GM23338 (cell line): Measurements from ENCODE around the gene STAT3. TPM values are rescaled to one million over a fixed set of nuclear protein-coding genes. Genes with fewer than 3 reads are reported as not detected.

Source experiments
- ATAC-seq: fragments of 200-7000 bp; cut with Tn5 transposase; 3 replicates; pipeline ENCODE4 v1.9.1; 2020
- DNase-seq: peaks from one replicate; pipeline ENCODE4 v3.0.0-alpha.2; 2015; ENCODE audit warnings: low spot score
- H2AFZ ChIP-seq: fragments of 200-600 bp; sonication (generic); 2 replicates; pipeline ENCODE4 v1.8.0; 2016; ENCODE audit warnings: antibody characterized with exemption, mild to moderate bottlenecking, moderate library complexity
- H3F3A ChIP-seq: fragments of 200-600 bp; sonication (generic); replicated peaks from 2 replicates; pipeline ENCODE4 v1.8.0; 2017; ENCODE audit warnings: antibody characterized with exemption, mixed run types, low read depth
- H3K27ac ChIP-seq: fragments of 200-600 bp; sonication (generic); 2 replicates; pipeline ENCODE4 v1.6.1; 2016; ENCODE audit warnings: low read depth
- H3K27me3 ChIP-seq: fragments of 200-600 bp; sonication (generic); 2 replicates; pipeline ENCODE4 v1.8.0; 2016; ENCODE audit warnings: mild to moderate bottlenecking, mixed run types, moderate library complexity; ENCODE audit not compliant: insufficient read depth
- H3K36me3 ChIP-seq: fragments of 200-600 bp; sonication (generic); 2 replicates; pipeline ENCODE4 v1.8.0; 2016; ENCODE audit warnings: mild to moderate bottlenecking; ENCODE audit not compliant: insufficient read depth
- H3K4me1 ChIP-seq: fragments of 200-600 bp; sonication (generic); 2 replicates; pipeline ENCODE4 v1.8.0; 2016; ENCODE audit warnings: mild to moderate bottlenecking, moderate library complexity; ENCODE audit not compliant: insufficient read depth
- H3K4me2 ChIP-seq: fragments of 200-600 bp; sonication (generic); 2 replicates; pipeline ENCODE4 v1.7.1; 2017; ENCODE audit warnings: mixed run types
- H3K4me3 ChIP-seq: fragments of 200-600 bp; sonication (generic); 2 replicates; pipeline ENCODE4 v1.6.1; 2016; ENCODE audit warnings: mixed run types
- H3K79me2 ChIP-seq: fragments of 200-600 bp; sonication (generic); replicated peaks from 2 replicates; pipeline ENCODE4 v1.8.0; 2017; ENCODE audit warnings: mild to moderate bottlenecking; ENCODE audit not compliant: insufficient read depth
- H3K9me2 ChIP-seq: fragments of 200-600 bp; sonication (generic); 2 replicates; pipeline ENCODE4 v1.8.0; 2017; ENCODE audit not compliant: insufficient read depth
- H4K20me1 ChIP-seq: fragments of 200-600 bp; sonication (generic); replicated peaks from 2 replicates; pipeline ENCODE4 v1.8.0; 2017; ENCODE audit warnings: mild to moderate bottlenecking; ENCODE audit not compliant: insufficient read depth
- H3K27ac Mint-ChIP-seq: 2 replicates; pipeline ENCODE4 v1.8.0; 2020; ENCODE audit warnings: inconsistent platforms, mild to moderate bottlenecking, moderate library complexity, mixed read lengths
- H3K27me3 Mint-ChIP-seq: 3 replicates; pipeline ENCODE4 v1.8.0; 2022; ENCODE audit warnings: low read depth, mild to moderate bottlenecking, moderate library complexity, mixed read lengths, inconsistent platforms; ENCODE audit not compliant: insufficient read depth, poor library complexity
- H3K36me3 Mint-ChIP-seq: 3 replicates; pipeline ENCODE4 v1.8.0; 2021; ENCODE audit warnings: low read depth, mild to moderate bottlenecking, inconsistent platforms, moderate library complexity, mixed read lengths
- H3K4me1 Mint-ChIP-seq: 3 replicates; pipeline ENCODE4 v1.8.0; 2020; ENCODE audit warnings: mild to moderate bottlenecking, inconsistent platforms, mixed read lengths
- H3K4me3 Mint-ChIP-seq: 3 replicates; pipeline ENCODE4 v1.8.0; 2021; ENCODE audit warnings: moderate library complexity, mild to moderate bottlenecking, inconsistent platforms, mixed read lengths
- H3K9me3 Mint-ChIP-seq: 3 replicates; pipeline ENCODE4 v1.8.0; 2020; ENCODE audit warnings: moderate library complexity, mild to moderate bottlenecking, inconsistent platforms, mixed read lengths
- CREB1 ChIP-seq: fragments of 250-450 bp; sonication (Bioruptor Pico); IDR thresholded peaks from 2 replicates; pipeline ENCODE4 v1.5.0; 2020; ENCODE audit warnings: low read depth, mild to moderate bottlenecking, moderate library complexity
- EZH2phosphoT487 ChIP-seq: fragments of 200-600 bp; sonication (generic); IDR thresholded peaks from one replicate; pipeline ENCODE4 v1.8.1; 2018; ENCODE audit warnings: antibody characterized with exemption; ENCODE audit not compliant: unreplicated experiment
- JUNB ChIP-seq: IDR thresholded peaks from one replicate; pipeline ENCODE4 v1.6.1; 2016; ENCODE audit warnings: antibody characterized with exemption; ENCODE audit not compliant: unreplicated experiment
- NANOG ChIP-seq: IDR thresholded peaks from 2 replicates; pipeline ENCODE4 v1.6.1; 2016; ENCODE audit warnings: antibody characterized with exemption, borderline replicate concordance
- POLR2AphosphoS5 ChIP-seq: IDR thresholded peaks from 2 replicates; pipeline ENCODE4 v1.6.1; 2016; ENCODE audit warnings: antibody characterized with exemption, low read depth
- STAT1 ChIP-seq: IDR thresholded peaks from one replicate; pipeline ENCODE4 v1.6.1; 2016; ENCODE audit warnings: antibody characterized with exemption; ENCODE audit not compliant: unreplicated experiment
- ZNF114 ChIP-seq: fragments of 250-450 bp; sonication (Bioruptor Pico); IDR thresholded peaks from 2 replicates; pipeline ENCODE4 v1.5.0; 2020; ENCODE audit warnings: mild to moderate bottlenecking, moderate library complexity
- ZNF331 ChIP-seq: fragments of 250-450 bp; sonication (Bioruptor Pico); IDR thresholded peaks from 2 replicates; pipeline ENCODE4 v1.5.0; 2020; ENCODE audit warnings: low read depth, mild to moderate bottlenecking, moderate library complexity
- polyA plus RNA-seq: library from polyadenylated mRNA; unstranded; fragments of >200 nt; fragmentation: Nextera tagmentation; extraction: Ambion mirVana; gene quantifications from 2 replicates; pipeline ENCODE4 v1.2.1, GENCODE V29; 2016
- total RNA-seq: library from RNA; depleted of rRNA; stranded (reverse); fragments of >200 nt; shearing (Covaris generic); gene quantifications from 2 replicates; pipeline ENCODE4 v1.2.3, GENCODE V29; 2014
- TF ChIP-seq, protein P1 (sequence below), 2 experiments: fragments of 200-600 bp in 1 of 2; sonication (generic) in 1 of 2; conservative IDR thresholded peaks; 2 replicates each; pipeline versions ENCODE4 v1.5.1 to v1.6.1; 2016 to 2017; ENCODE audit warnings: antibody characterized with exemption in 2 of 2, low read depth in 2 of 2, mild to moderate bottlenecking in 2 of 2, moderate library complexity in 1 of 2
- TF ChIP-seq, protein P2 (sequence below): IDR thresholded peaks from one replicate; pipeline ENCODE4 v1.6.1; 2018; ENCODE audit warnings: antibody characterized with exemption; ENCODE audit not compliant: unreplicated experiment
- TF ChIP-seq, protein P3 (sequence below): IDR thresholded peaks from 2 replicates; pipeline ENCODE4 v1.6.1; 2016; ENCODE audit warnings: antibody characterized with exemption

The STAT3 gene
- total and polyA plus RNA-seq, 2 experiments from 2014 or later: 49.5 to 78.0 TPM

DNA sequence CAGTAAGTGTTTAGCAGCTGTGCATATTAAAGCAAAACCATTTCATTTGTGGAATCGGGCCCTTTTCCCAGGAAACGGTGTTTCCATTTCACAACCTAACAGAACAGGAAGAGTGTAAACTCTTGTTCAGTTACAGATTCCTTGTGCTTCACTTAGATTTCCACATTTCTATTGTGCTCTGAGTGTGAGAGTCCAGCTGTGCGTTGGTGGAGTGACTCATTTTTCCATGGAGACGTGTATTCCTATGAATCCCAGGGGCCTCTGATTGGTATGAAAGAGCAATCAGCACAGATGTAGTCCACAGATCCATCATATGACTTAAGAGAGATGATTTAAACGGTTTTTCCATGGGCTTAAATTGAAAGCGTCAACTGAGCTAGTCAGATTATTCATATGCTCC lies 48.1 kb upstream of the STAT3 start:
- TF ChIP-seq ZNF114 (CRISPR knock-in tag): no peak
- TF ChIP-seq, protein P1, sequence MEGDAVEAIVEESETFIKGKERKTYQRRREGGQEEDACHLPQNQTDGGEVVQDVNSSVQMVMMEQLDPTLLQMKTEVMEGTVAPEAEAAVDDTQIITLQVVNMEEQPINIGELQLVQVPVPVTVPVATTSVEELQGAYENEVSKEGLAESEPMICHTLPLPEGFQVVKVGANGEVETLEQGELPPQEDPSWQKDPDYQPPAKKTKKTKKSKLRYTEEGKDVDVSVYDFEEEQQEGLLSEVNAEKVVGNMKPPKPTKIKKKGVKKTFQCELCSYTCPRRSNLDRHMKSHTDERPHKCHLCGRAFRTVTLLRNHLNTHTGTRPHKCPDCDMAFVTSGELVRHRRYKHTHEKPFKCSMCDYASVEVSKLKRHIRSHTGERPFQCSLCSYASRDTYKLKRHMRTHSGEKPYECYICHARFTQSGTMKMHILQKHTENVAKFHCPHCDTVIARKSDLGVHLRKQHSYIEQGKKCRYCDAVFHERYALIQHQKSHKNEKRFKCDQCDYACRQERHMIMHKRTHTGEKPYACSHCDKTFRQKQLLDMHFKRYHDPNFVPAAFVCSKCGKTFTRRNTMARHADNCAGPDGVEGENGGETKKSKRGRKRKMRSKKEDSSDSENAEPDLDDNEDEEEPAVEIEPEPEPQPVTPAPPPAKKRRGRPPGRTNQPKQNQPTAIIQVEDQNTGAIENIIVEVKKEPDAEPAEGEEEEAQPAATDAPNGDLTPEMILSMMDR (conservative IDR thresholded peaks at IDR 0.05; ENCODE audit: low read depth in 2 of 2): no peak
- TF ChIP-seq STAT1: no peak
- TF ChIP-seq, protein P2, sequence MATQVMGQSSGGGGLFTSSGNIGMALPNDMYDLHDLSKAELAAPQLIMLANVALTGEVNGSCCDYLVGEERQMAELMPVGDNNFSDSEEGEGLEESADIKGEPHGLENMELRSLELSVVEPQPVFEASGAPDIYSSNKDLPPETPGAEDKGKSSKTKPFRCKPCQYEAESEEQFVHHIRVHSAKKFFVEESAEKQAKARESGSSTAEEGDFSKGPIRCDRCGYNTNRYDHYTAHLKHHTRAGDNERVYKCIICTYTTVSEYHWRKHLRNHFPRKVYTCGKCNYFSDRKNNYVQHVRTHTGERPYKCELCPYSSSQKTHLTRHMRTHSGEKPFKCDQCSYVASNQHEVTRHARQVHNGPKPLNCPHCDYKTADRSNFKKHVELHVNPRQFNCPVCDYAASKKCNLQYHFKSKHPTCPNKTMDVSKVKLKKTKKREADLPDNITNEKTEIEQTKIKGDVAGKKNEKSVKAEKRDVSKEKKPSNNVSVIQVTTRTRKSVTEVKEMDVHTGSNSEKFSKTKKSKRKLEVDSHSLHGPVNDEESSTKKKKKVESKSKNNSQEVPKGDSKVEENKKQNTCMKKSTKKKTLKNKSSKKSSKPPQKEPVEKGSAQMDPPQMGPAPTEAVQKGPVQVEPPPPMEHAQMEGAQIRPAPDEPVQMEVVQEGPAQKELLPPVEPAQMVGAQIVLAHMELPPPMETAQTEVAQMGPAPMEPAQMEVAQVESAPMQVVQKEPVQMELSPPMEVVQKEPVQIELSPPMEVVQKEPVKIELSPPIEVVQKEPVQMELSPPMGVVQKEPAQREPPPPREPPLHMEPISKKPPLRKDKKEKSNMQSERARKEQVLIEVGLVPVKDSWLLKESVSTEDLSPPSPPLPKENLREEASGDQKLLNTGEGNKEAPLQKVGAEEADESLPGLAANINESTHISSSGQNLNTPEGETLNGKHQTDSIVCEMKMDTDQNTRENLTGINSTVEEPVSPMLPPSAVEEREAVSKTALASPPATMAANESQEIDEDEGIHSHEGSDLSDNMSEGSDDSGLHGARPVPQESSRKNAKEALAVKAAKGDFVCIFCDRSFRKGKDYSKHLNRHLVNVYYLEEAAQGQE: no peak
- TF ChIP-seq ZNF331: no peak
- TF ChIP-seq EZH2phosphoT487: no peak
- TF ChIP-seq CREB1 (CRISPR knock-in tag): no peak
- no peaks in the 10 kb centered on the region for H3K36me3 Mint-ChIP-seq
- peaks cover 11% of the 10 kb centered on the region; the same call in 1 of the 2 replicates for H3F3A ChIP-seq
- H3K4me3 ChIP-seq: no peak overlapping the region
- H3K27me3 ChIP-seq: no peaks in the 10 kb centered on the region
- H3K4me1 Mint-ChIP-seq: peaks cover 8% of the 10 kb centered on the region
- H4K20me1 ChIP-seq: no peaks in the 10 kb centered on the region
- no peak overlapping the region for H3K27ac Mint-ChIP-seq
- no peaks in the 10 kb centered on the region for H3K79me2 ChIP-seq
- H3K36me3 ChIP-seq: no peaks in the 10 kb centered on the region
- no peak for DNase-seq
- no peaks in the 10 kb centered on the region for H3K9me2 ChIP-seq
- no peak overlapping the region for H3K27ac ChIP-seq
- peaks cover 6% of the 10 kb centered on the region for H3K27me3 Mint-ChIP-seq
- H3K4me1 ChIP-seq: peaks cover 10% of the 10 kb centered on the region
- peak overlapping the region; percentile 21; the same call in 1 of the 2 replicates for H2AFZ ChIP-seq
- no peak overlapping the region for H3K4me2 ChIP-seq
- no peak overlapping the region for H3K4me3 Mint-ChIP-seq
- no peak for ATAC-seq
- H3K9me3 Mint-ChIP-seq: no peaks in the 10 kb centered on the region

DNA sequence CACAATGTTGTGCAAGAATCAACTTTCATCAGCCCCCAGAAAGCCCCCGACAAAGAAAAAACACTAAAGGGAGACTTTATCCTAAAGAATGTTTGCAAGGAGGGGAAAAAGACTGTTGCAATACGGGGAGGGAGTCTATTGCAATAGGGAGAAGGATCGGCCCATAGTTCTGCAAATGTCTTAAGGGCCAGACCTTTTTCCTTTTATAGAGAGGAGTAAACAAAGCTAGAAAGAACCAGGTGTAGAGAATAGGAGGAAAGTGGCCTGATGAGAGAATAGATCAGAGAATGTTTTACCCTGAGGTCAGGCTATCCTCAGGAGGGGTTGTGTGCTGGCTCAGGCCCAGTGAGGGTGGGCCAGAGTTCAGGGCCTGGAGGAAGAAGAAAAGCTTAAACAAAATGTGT lies 43.5 kb upstream of the STAT3 start:
- Histone ChIP-seq H3K9me2 (no peaks in the 10 kb centered on the region), H3K4me2 (peak overlapping the region; percentile 1; the same call in 1 of the 2 replicates), H3K4me1 (peaks cover 7% of the 10 kb centered on the region), H3K36me3 (no peaks in the 10 kb centered on the region), H3K27me3 (no peaks in the 10 kb centered on the region), H3K27ac (peak overlapping the region; percentile 57), H3K4me3 (no peak overlapping the region), H2AFZ (peak overlapping the region; percentile 48; the same call in 1 of the 2 replicates), H4K20me1 (no peaks in the 10 kb centered on the region), H3F3A (peaks cover 11% of the 10 kb centered on the region; the same call in 1 of the 2 replicates), H3K79me2 (no peaks in the 10 kb centered on the region)
- ATAC-seq (peak; percentile 74), DNase-seq (peak; percentile 57)
- H3K36me3 Mint-ChIP-seq: no peaks in the 10 kb centered on the region; the same call in 2 of the 3 replicates
- H3K4me3 Mint-ChIP-seq: no peak overlapping the region; the same call in 2 of the 3 replicates
- H3K27ac Mint-ChIP-seq: peak overlapping the region; percentile 86
- peaks cover 13% of the 10 kb centered on the region for H3K4me1 Mint-ChIP-seq
- peaks cover 4% of the 10 kb centered on the region for H3K27me3 Mint-ChIP-seq
- H3K9me3 Mint-ChIP-seq: no peaks in the 10 kb centered on the region
- TF ChIP-seq NANOG (no peak), POLR2AphosphoS5 (no peak), EZH2phosphoT487 (no peak), STAT1 (no peak), CREB1 (CRISPR knock-in tag) (no peak), ZNF114 (CRISPR knock-in tag) (no peak), ZNF331 (no peak), JUNB (no peak)
- TF ChIP-seq, protein P1 (conservative IDR thresholded peaks at IDR 0.05; ENCODE audit: low read depth in 2 of 2): no peak
- TF ChIP-seq, protein P3, sequence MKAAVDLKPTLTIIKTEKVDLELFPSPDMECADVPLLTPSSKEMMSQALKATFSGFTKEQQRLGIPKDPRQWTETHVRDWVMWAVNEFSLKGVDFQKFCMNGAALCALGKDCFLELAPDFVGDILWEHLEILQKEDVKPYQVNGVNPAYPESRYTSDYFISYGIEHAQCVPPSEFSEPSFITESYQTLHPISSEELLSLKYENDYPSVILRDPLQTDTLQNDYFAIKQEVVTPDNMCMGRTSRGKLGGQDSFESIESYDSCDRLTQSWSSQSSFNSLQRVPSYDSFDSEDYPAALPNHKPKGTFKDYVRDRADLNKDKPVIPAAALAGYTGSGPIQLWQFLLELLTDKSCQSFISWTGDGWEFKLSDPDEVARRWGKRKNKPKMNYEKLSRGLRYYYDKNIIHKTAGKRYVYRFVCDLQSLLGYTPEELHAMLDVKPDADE: no peak
- TF ChIP-seq, protein P2: no peak
